Measurements from ENCODE around the gene ADAR. TPM values are rescaled to one million over a fixed set of nuclear protein-coding genes. Genes with fewer than 3 reads are reported as not detected.

Gene ADAR
- total and polyA plus RNA-seq, 4 donors, result 27.1 to 141 (median 107) TPM

DNA sequence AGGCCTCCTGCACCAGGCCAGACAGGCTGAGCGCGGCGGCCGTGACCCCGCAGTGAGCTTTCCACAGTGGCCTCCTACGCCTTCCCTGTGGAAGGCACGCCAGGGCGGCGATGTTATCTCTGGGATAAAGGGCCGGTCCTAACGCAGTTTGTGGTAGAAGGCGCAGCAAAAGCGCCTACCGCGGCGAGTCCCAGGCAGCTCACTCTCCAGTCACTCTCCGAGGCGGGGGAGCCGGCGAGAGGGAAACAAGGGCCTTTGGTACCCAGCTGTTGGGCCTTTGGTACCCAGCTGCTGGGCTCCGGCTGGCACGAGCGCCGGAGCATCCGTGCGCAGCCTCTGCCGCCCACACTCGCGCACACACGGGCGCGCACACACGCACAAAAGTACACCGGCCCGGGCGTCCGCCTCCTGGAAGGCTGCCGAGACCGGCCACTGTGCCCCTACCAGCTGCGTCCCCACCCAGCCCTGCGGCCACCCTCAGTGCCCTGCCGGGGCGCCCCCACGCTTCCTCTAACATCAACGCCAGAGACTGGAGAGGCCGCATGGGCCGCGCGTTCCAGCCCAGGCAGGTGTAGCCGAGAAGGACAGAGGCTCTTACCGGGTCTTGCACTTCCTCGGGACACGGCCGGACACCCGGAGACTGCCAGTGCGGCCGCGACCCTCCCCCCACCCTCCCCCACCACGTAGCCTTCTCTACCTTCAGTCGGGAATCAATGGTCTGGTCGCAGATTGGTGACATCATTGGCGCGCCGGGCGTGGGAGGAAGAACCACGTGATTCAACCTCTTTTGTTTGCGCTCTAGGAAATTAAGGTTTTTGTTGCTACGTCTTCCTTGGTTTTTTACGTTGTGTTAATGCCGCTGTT is 19.5 kb upstream of the ADAR start:
- DNase-seq, result peak; percentile 93 to 94 (median 94)
- Histone ChIP-seq H3K4me3 (peak overlapping the region; percentile 90), H3K27ac (ENCODE audit: low read depth in 1 of 2, low read length in 1 of 2) (peak overlapping the region; percentile 83 to 93), H3K4me1 (ENCODE audit: control insufficient read depth in 5 of 5, insufficient read depth in 5 of 5, low read length in 5 of 5) (peaks cover 0 to 11% (median 4%) of the 10 kb centered on the region in 5 donors), H3K27me3 (ENCODE audit: control insufficient read depth in 3 of 3, insufficient read depth in 3 of 3, low read length in 2 of 3) (no peaks in the 10 kb centered on the region), H3K36me3 (ENCODE audit: control insufficient read depth in 4 of 4, insufficient read depth in 4 of 4, low read length in 4 of 4) (peaks cover 0 to 8% (median 0%) of the 10 kb centered on the region in 4 donors), H3K9me3 (ENCODE audit: control insufficient read depth in 4 of 4, insufficient read depth in 3 of 4, low read length in 3 of 4) (peaks cover 0 to 2% (median 0%) of the 10 kb centered on the region in 4 donors), H3K9ac (ENCODE audit: insufficient read depth in 1 of 2, low read length in 2 of 2) (peak overlapping the region; percentile 87 to 98)
- peak; percentile 68 for ATAC-seq (ENCODE audit: insufficient read depth, low FRiP score)
- no peak for TF ChIP-seq CTCF (IDR thresholded peaks at IDR 0.05; ENCODE audit: control extremely low read depth, extremely low read depth)
- 0% methylated on average over 53 to 70 of the region's 70 CpGs for WGBS, 2 donors

DNA sequence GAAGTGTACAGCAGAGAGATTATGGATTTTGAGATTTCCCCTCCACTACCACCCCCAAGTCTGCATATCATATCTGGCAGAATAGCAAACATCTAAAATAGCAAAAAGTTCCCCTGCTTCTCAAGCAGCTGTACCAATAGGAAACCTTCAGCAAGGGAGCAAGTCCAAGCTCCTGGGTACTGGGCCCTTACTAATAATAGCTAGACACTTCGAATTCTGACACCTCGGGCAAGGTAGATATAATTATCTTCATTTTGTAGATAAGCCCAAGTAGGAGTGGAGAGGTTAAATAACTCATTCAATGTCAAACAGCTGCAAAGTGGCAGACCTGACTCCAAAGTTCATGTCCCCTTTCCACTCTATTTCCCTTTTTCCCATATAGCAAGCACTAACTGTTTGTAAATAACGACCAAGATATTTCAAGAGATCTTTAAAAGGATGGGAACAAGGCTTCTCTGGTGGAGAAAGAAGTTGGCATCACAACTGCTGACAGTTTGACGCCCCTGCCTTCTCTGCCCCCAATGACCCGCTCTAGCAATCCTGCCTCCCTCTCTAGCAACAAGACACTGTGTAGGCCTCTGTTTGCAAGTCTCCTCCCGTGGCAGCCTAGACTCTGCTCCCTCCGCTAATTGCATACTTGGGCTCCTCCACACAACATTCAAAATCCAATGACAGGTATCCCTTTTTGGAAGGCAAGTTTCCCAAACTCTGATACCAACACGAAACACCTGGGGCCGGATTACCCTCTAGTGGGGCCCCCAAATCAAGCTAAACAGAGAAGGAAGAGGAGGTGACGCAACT is 18.7 kb upstream of the ADAR start:
- no peak for TF ChIP-seq CTCF (IDR thresholded peaks at IDR 0.05; ENCODE audit: control extremely low read depth, extremely low read depth)
- Histone ChIP-seq H3K36me3 (ENCODE audit: control insufficient read depth in 4 of 4, insufficient read depth in 4 of 4, low read length in 4 of 4) (peaks cover 0 to 8% (median 1%) of the 10 kb centered on the region in 4 donors), H3K27ac (ENCODE audit: low read depth in 1 of 2, low read length in 1 of 2) (peak overlapping the region; percentile 83 to 93), H3K4me1 (ENCODE audit: control insufficient read depth in 5 of 5, insufficient read depth in 5 of 5, low read length in 5 of 5) (peaks cover 0 to 11% (median 9%) of the 10 kb centered on the region in 5 donors), H3K9me3 (ENCODE audit: control insufficient read depth in 4 of 4, insufficient read depth in 3 of 4, low read length in 3 of 4) (peaks cover 0 to 2% (median 0%) of the 10 kb centered on the region in 4 donors), H3K4me3 (peak overlapping the region; percentile 90), H3K27me3 (ENCODE audit: control insufficient read depth in 3 of 3, insufficient read depth in 3 of 3, low read length in 2 of 3) (no peaks in the 10 kb centered on the region), H3K9ac (ENCODE audit: insufficient read depth in 1 of 2, low read length in 2 of 2) (peak overlapping the region; percentile 87 to 98)
- DNase-seq, result peak in 2 of 3 donors; percentile 24 to 48
- WGBS, 2 donors, result 18 to 22% methylated on average over 10 of the region's 10 CpGs
- ATAC-seq (ENCODE audit: insufficient read depth, low FRiP score), result no peak

DNA sequence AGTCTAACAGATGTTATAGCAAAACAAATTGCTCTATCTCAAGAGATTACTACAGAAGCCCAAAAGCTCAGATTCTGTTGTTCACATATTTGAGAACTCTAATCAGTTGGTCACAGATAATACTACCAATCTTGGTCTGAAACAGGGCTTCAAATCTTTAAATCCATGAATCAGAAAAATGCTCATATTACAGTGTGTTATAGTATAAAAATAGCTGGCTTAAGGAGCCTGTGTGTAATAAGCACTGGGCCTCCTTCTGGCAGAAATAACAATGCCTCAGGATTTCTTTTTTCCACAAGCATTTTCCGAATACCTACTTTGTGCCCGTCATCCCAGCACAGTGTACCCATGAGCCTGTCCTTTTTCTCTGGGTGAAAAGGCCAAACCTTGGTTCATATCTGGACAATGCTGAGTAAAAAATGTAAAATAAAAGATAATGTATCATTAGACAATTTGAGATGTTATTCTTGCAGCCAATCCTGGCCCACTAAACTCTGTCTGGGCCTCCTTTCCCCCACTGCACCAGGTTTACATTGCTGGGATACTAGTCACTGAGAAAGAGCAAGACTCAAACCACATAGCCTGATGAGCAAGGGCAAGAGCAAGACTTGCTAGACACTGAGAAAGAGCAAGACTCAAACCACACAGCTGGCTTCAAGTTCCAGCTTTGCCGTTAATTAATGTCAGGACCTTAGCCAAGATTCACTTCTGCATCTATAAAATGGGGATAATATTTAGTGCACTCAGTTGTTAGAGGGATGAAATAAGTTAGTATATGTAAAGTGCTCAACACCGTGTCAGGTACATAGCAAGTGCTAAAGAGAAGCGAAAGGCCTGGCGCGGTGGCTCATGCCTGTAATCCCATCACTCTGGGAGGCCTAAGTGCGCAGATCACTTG is 17.0 kb upstream of the ADAR start:
- H3K27me3 ChIP-seq (ENCODE audit: control insufficient read depth in 3 of 3, insufficient read depth in 3 of 3, low read length in 2 of 3), result no peaks in the 10 kb centered on the region
- DNase-seq (no peak), ATAC-seq (ENCODE audit: insufficient read depth, low FRiP score) (no peak)
- H3K9ac ChIP-seq (ENCODE audit: insufficient read depth in 1 of 2, low read length in 2 of 2), result no peak overlapping the region
- H3K4me3 ChIP-seq, result no peak overlapping the region
- H3K4me1 ChIP-seq (ENCODE audit: control insufficient read depth in 5 of 5, insufficient read depth in 5 of 5, low read length in 5 of 5), result peaks cover 0 to 11% (median 9%) of the 10 kb centered on the region in 5 donors
- H3K36me3 ChIP-seq (ENCODE audit: control insufficient read depth in 4 of 4, insufficient read depth in 4 of 4, low read length in 4 of 4), result peaks cover 0 to 8% (median 1%) of the 10 kb centered on the region in 4 donors
- no peak for TF ChIP-seq CTCF (IDR thresholded peaks at IDR 0.05; ENCODE audit: control extremely low read depth, extremely low read depth)
- H3K9me3 ChIP-seq (ENCODE audit: control insufficient read depth in 4 of 4, insufficient read depth in 3 of 4, low read length in 3 of 4), result peaks cover 0 to 2% (median 0%) of the 10 kb centered on the region in 4 donors
- WGBS, 2 donors, result 93 to 95% methylated on average over 8 of the region's 8 CpGs
- no peak overlapping the region for H3K27ac ChIP-seq (ENCODE audit: low read depth in 1 of 2, low read length in 1 of 2)

Measured in lung (tissue), 12 donors.